Smooth muscle cell (in vitro differentiated cells): ENCODE results near the gene BCO2. TPM values are rescaled to one million over a fixed set of nuclear protein-coding genes. Genes with fewer than 3 reads are reported as not detected.

Source experiments
- DNase-seq: peaks from one replicate; lab custom pipeline; 2025; ENCODE audit not compliant: unreplicated experiment; lab: John Stamatoyannopoulos, UW
- H2AFZ ChIP-seq: fragments of 200-600 bp; sonication (generic); 2 replicates; pipeline ENCODE4 v1.6.0; 2016; ENCODE audit warnings: antibody characterized with exemption, low read depth, mild to moderate bottlenecking
- H3F3A ChIP-seq: fragments of 200-600 bp; sonication (generic); 2 replicates; pipeline ENCODE4 v1.6.0; 2017; ENCODE audit warnings: antibody characterized with exemption, low read depth
- H3K27ac ChIP-seq: fragments of 200-600 bp; sonication (generic); 2 replicates; pipeline ENCODE4 v1.5.1; 2016; ENCODE audit warnings: low read depth, mild to moderate bottlenecking
- H3K27me3 ChIP-seq: fragments of 200-600 bp; sonication (generic); 2 replicates; pipeline ENCODE4 v1.6.1; 2016; ENCODE audit warnings: low read depth, mild to moderate bottlenecking
- H3K36me3 ChIP-seq: fragments of 200-600 bp; sonication (generic); 2 replicates; pipeline ENCODE4 v1.5.1; 2016; ENCODE audit warnings: low read depth
- H3K4me1 ChIP-seq: fragments of 200-600 bp; sonication (generic); 2 replicates; pipeline ENCODE4 v1.5.1; 2016; ENCODE audit warnings: low read depth
- H3K4me2 ChIP-seq: fragments of 200-600 bp; sonication (generic); 2 replicates; pipeline ENCODE4 v1.6.0; 2016; ENCODE audit warnings: mild to moderate bottlenecking
- H3K4me3 ChIP-seq: fragments of 200-600 bp; sonication (generic); 2 replicates; pipeline ENCODE4 v1.5.1; 2016; ENCODE audit warnings: mild to moderate bottlenecking
- H3K79me2 ChIP-seq: fragments of 200-600 bp; sonication (generic); 2 replicates; pipeline ENCODE4 v1.6.0; 2016; ENCODE audit warnings: low read depth, mild to moderate bottlenecking
- H3K9ac ChIP-seq: fragments of 200-600 bp; sonication (generic); 2 replicates; pipeline ENCODE4 v1.6.0; 2016; ENCODE audit warnings: low read depth
- H3K9me3 ChIP-seq: fragments of 200-600 bp; sonication (generic); replicated peaks from 2 replicates; pipeline ENCODE4 v1.5.1; 2016; ENCODE audit warnings: low read depth
- H4K20me1 ChIP-seq: fragments of 200-600 bp; sonication (generic); 2 replicates; pipeline ENCODE4 v1.6.0; 2016; ENCODE audit warnings: low read depth
- CTCF ChIP-seq: fragments of 200-600 bp; sonication (generic); IDR thresholded peaks from 2 replicates; pipeline ENCODE4 v1.5.1; 2017; ENCODE audit warnings: borderline replicate concordance, mild to moderate bottlenecking, antibody characterized with exemption; ENCODE audit not compliant: insufficient read depth, poor library complexity, severe bottlenecking
- WGBS: methylation state at CpG from one replicate; pipeline ENCODE4 v1.1.7; 2016; ENCODE audit warnings: low lambda C conversion rate; 5-methylcytosine and 5-hydroxymethylcytosine counted together
- polyA plus RNA-seq: library from polyadenylated mRNA; unstranded; fragments of >200 nt; fragmentation: Nextera tagmentation; extraction: Ambion mirVana; gene quantifications from 2 replicates; pipeline ENCODE4 v1.2.1, GENCODE V29; 2016
- total RNA-seq: library from RNA; depleted of rRNA; stranded (reverse); fragments of >200 nt; gene quantifications from 2 replicates; pipeline ENCODE4 v1.2.3, GENCODE V29; 2014

BCO2 gene
- total and polyA plus RNA-seq, 2 experiments from 2014 or later, result 0.82 to 1.8 TPM

- peaks cover 8% of the 10 kb centered on the region for H3K4me1 ChIP-seq
- 62% methylated on average over 1 of the region's 1 CpG for WGBS
- no peaks in the 10 kb centered on the region for H3K9me3 ChIP-seq
- TF ChIP-seq CTCF, result no peak
- no peak overlapping the region for H3K4me3 ChIP-seq
- no peaks in the 10 kb centered on the region for H4K20me1 ChIP-seq
- no peaks in the 10 kb centered on the region for H3F3A ChIP-seq
- no peaks in the 10 kb centered on the region for H3K36me3 ChIP-seq
- peaks cover 15% of the 10 kb centered on the region for H3K79me2 ChIP-seq
- no peak overlapping the region for H3K27ac ChIP-seq
- no peak overlapping the region for H3K9ac ChIP-seq
- no peak overlapping the region for H3K4me2 ChIP-seq
- H3K27me3 ChIP-seq, result no peaks in the 10 kb centered on the region
- no peak overlapping the region for H2AFZ ChIP-seq
- no peak for DNase-seq
Observed at GRCh38 chr11:112223121-112223520, 47.8 kb downstream of the BCO2 start.

GRCh38 chr11:112223754-112224532, 48.6 kb downstream of the BCO2 start:
- Histone ChIP-seq H3K27me3 (no peaks in the 10 kb centered on the region), H3K9ac (no peak overlapping the region), H3K27ac (no peak overlapping the region), H2AFZ (no peak overlapping the region), H3K4me3 (no peak overlapping the region), H3K36me3 (no peaks in the 10 kb centered on the region), H3K4me2 (no peak overlapping the region), H3K4me1 (peaks cover 8% of the 10 kb centered on the region), H3K9me3 (no peaks in the 10 kb centered on the region), H3K79me2 (peaks cover 24% of the 10 kb centered on the region), H3F3A (no peaks in the 10 kb centered on the region), H4K20me1 (no peaks in the 10 kb centered on the region)
- DNase-seq, result no peak
- WGBS, result 80% methylated on average over 5 of the region's 5 CpGs
- no peak for TF ChIP-seq CTCF

- H2AFZ ChIP-seq, result peak overlapping the region; percentile 95
- H3K4me1 ChIP-seq, result peaks cover 8% of the 10 kb centered on the region
- H4K20me1 ChIP-seq, result no peaks in the 10 kb centered on the region
- DNase-seq, result no peak
- H3K79me2 ChIP-seq, result peaks cover 29% of the 10 kb centered on the region
- H3F3A ChIP-seq, result no peaks in the 10 kb centered on the region
- TF ChIP-seq CTCF, result no peak
- H3K4me3 ChIP-seq, result peak overlapping the region; percentile 77
- H3K27me3 ChIP-seq, result no peaks in the 10 kb centered on the region
- 28% methylated on average over 7 of the region's 8 CpGs for WGBS
- peak overlapping the region; percentile 93 for H3K27ac ChIP-seq
- H3K36me3 ChIP-seq, result no peaks in the 10 kb centered on the region
- peak overlapping the region; percentile 88 for H3K9ac ChIP-seq
- H3K9me3 ChIP-seq, result no peaks in the 10 kb centered on the region
- peak overlapping the region; percentile 94 for H3K4me2 ChIP-seq
Observed at GRCh38 chr11:112225753-112226061, 50.4 kb downstream of the BCO2 start.
